SK-N-SH (cell line): ENCODE results near the gene MTREX.

Experiments
- CHD2 ChIP-seq: fragments of 150-350 bp; IDR thresholded peaks from 2 replicates; pipeline ENCODE4 v1.6.1; 2018; ENCODE audit warnings: low read length; ENCODE audit not compliant: partially characterized antibody
- CTCF ChIP-seq: fragments of 200-600 bp; sonication (generic); IDR thresholded peaks from 2 replicates; pipeline ENCODE4 v1.6.1; 2017; ENCODE audit warnings: antibody characterized with exemption, mild to moderate bottlenecking, moderate library complexity
- EZH2phosphoT487 ChIP-seq: fragments of 200-600 bp; sonication (generic); IDR thresholded peaks from 2 replicates; pipeline ENCODE4 v1.6.1; 2017; ENCODE audit warnings: low read depth, mixed run types, mild to moderate bottlenecking, antibody characterized with exemption, moderate library complexity, borderline replicate concordance
- GATA2 ChIP-seq: sonication (generic); formaldehyde crosslinking; IDR thresholded peaks from 2 replicates; pipeline ENCODE4 v1.5.0; 2020; ENCODE audit warnings: mild to moderate bottlenecking, missing genetic modification reagents
- MAX ChIP-seq: IDR thresholded peaks from 2 replicates; pipeline ENCODE4 v1.4.0; 2012; ENCODE audit warnings: low read depth
- MEF2A ChIP-seq: IDR thresholded peaks from 2 replicates; pipeline ENCODE4 v1.4.0; 2012; ENCODE audit warnings: low read depth, borderline replicate concordance
- MXI1 ChIP-seq: IDR thresholded peaks from 2 replicates; pipeline ENCODE4 v1.6.1; 2012; ENCODE audit warnings: mild to moderate bottlenecking, low read depth, low read length, improper control_type of control experiment
- POLR2AphosphoS5 ChIP-seq: IDR thresholded peaks from 2 replicates; pipeline ENCODE4 v1.6.1; 2012; ENCODE audit warnings: low read depth, low read length
- RAD21 ChIP-seq: IDR thresholded peaks from 2 replicates; pipeline ENCODE4 v1.6.1; 2012; ENCODE audit warnings: mild to moderate bottlenecking, low read length
- RCOR1 ChIP-seq: fragments of 150-350 bp; IDR thresholded peaks from 2 replicates; pipeline ENCODE4 v1.6.1; 2017; ENCODE audit warnings: antibody characterized with exemption, low read length
- TAF1 ChIP-seq: IDR thresholded peaks from 2 replicates; pipeline ENCODE4 v1.6.1; 2012; ENCODE audit warnings: low read depth, mild to moderate bottlenecking, low read length, moderate library complexity, borderline replicate concordance
- TEAD4 ChIP-seq: IDR thresholded peaks from 2 replicates; pipeline ENCODE4 v1.4.0; 2012; ENCODE audit warnings: mild to moderate bottlenecking, borderline replicate concordance; ENCODE audit not compliant: insufficient read depth
- USF2 ChIP-seq: fragments of 150-350 bp; IDR thresholded peaks from 2 replicates; pipeline ENCODE4 v1.6.1; 2017; ENCODE audit warnings: antibody characterized with exemption, low read length, low read depth, borderline replicate concordance
- YY1 ChIP-seq: IDR thresholded peaks from 2 replicates; pipeline ENCODE4 v1.4.0; 2012; ENCODE audit warnings: low read depth, mild to moderate bottlenecking

- no peak for TF ChIP-seq CTCF
- no peak for TF ChIP-seq CHD2
- no peak for TF ChIP-seq TAF1
- no peak for TF ChIP-seq RCOR1
- TF ChIP-seq GATA2 (CRISPR knock-in tag), result no peak
- TF ChIP-seq MAX, result no peak
- TF ChIP-seq MEF2A, result no peak
- no peak for TF ChIP-seq POLR2AphosphoS5
- TF ChIP-seq YY1, result no peak
- TF ChIP-seq USF2, result no peak
- no peak for TF ChIP-seq EZH2phosphoT487
- TF ChIP-seq MXI1, result no peak
- TF ChIP-seq RAD21, result no peak
- TF ChIP-seq TEAD4, result no peak
Observed at GRCh38 chr5:55415071-55415470, 107.3 kb downstream of the MTREX start.
